Activated T-cell treated with anti-CD3 and anti-CD28 coated beads, Interleukin-2, amount 50 U/mL, for 4 hours (primary cell): Measurements from ENCODE around the gene TMA7B. TPM values are rescaled to one million over a fixed set of nuclear protein-coding genes. Genes with fewer than 3 reads are reported as not detected.
"Not testable (repeated sequence)": the region's sequence is repeated elsewhere in the genome, so short reads cannot be mapped to it uniquely, and the experiment has no call there.

Experiments used
- ATAC-seq, 2 donors: fragments of 200-7000 bp; cut with Tn5 transposase; one replicate each; pipeline ENCODE4 v1.10.0; 2021
- DNase-seq: peaks from one replicate; pipeline ENCODE4 v3.0.0-alpha.2; 2020
- H3K27me3 Mint-ChIP-seq: one replicate; pipeline ENCODE4 v1.8.0; 2021; ENCODE audit warnings: low read depth, mixed read lengths
- H3K36me3 Mint-ChIP-seq: one replicate; pipeline ENCODE4 v1.8.0; 2022; ENCODE audit warnings: mixed read lengths; ENCODE audit not compliant: insufficient read depth
- H3K4me1 Mint-ChIP-seq: one replicate; pipeline ENCODE4 v1.8.0; 2021; ENCODE audit warnings: low read depth, mixed read lengths
- H3K4me3 Mint-ChIP-seq: one replicate; pipeline ENCODE4 v1.8.0; 2021; ENCODE audit warnings: mild to moderate bottlenecking, moderate library complexity, mixed read lengths
- H3K9me3 Mint-ChIP-seq: one replicate; pipeline ENCODE4 v1.8.0; 2021; ENCODE audit warnings: mixed read lengths
- total RNA-seq, 3 donors: library from RNA; stranded (reverse); gene quantifications; one replicate each; pipeline ENCODE4 v1.2.1, GENCODE V29; 2021

The TMA7B gene
- total RNA-seq, 3 donors from 2014 or later, result 0.61 to 0.92 (median 0.76) TPM

DNA sequence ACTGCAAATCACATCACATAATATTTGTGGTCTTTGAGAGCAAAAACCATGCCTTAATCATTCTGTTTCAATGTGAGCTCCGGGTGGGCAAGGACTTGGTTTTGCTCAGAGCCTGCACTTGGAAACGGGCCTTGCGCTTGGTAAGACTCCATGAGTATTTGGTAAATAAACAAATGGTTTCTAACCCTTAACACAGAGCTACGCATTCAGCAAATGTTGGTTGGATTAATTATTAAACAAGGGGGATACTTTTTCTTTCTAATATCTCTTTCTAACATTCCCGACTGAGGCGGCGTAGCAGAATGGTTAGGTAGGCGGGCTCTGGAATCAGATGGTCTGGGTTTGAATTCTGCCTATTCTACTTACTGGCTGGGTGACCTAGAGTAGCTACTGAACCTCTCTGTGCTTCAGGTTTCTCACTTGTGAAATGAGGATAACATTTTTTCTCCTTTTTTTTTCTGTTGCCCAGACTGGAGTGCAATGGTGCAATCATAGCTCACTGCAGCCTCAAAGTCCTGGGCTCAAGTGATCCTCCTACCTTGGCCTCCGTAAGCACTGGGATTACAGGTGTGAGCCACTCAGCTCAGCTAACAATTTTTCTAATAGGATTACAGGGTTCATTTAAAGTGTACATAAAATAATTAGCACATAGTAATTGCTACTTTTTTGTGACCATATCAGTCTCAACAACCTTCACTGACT, 31.1 kb downstream of the TMA7B start:
- Mint-ChIP-seq H3K4me3 (no peak overlapping the region), H3K27me3 (peaks cover 27% of the 10 kb centered on the region), H3K9me3 (no peaks in the 10 kb centered on the region), H3K36me3 (no peaks in the 10 kb centered on the region), H3K4me1 (peaks cover 8% of the 10 kb centered on the region)
- DNase-seq, result no peak
- no peak for ATAC-seq

DNA sequence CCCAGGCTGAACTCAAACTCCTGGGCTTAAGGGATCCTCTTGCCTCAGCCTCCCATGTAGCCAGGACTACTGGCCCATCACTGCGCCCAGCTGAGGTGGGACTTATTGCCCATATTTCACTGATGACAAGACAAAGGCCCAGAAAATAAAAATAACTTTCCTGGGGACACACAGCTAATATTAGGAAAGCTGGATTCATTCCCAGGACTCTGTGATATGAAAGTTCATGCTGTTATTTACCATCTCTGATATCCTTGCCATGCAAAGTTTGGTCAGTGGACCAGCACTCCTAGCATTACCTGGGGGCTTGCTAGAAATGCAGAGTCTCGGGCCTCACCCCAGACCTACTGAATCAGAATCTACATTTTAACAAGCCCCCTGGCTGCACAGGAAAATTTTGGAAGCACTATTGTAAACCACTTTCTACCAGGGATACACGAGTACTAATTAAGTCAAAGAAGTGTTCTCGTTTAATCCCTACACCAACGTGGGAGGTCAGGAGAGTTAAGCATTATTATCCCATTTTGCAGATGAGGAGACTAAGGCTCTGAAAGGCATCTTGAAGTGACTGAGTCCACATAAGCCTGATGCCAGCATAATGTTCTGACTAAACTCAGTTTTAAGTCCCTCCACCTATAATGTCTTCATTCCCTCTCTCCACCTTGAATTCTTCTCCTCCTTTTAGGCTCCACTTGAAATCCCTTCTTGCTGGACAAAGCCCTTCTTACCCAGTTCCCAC, 32.1 kb downstream of the TMA7B start:
- no peaks in the 10 kb centered on the region for H3K36me3 Mint-ChIP-seq
- peaks cover 31% of the 10 kb centered on the region for H3K27me3 Mint-ChIP-seq
- ATAC-seq (no peak), DNase-seq (no peak)
- H3K9me3 Mint-ChIP-seq, result no peaks in the 10 kb centered on the region
- H3K4me3 Mint-ChIP-seq, result no peak overlapping the region
- H3K4me1 Mint-ChIP-seq, result peaks cover 8% of the 10 kb centered on the region

DNA sequence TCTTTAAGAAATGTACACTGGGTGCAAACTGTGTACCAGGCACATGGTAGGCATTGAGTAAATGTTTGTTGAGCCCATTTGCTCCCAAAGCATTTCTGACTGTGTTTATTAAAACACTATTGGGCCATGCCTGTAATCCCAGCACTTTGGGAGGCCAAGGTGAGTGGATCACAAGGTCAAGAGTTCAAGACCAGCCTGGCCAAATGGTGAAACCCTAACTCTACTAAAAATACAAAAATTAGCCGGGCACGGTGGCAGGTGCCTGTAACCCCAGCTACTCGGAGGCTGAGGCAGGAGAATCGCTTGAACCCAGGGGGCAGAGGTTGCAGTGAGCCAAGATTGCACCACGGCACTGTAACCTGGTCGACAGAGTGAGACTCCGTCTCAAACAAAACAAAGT, 32.7 kb downstream of the TMA7B start:
- H3K4me3 Mint-ChIP-seq, H3K9me3 Mint-ChIP-seq, H3K36me3 Mint-ChIP-seq, DNase-seq, H3K4me1 Mint-ChIP-seq, ATAC-seq: not testable (repeated sequence)
- H3K27me3 Mint-ChIP-seq, result peaks cover 34% of the 10 kb centered on the region

DNA sequence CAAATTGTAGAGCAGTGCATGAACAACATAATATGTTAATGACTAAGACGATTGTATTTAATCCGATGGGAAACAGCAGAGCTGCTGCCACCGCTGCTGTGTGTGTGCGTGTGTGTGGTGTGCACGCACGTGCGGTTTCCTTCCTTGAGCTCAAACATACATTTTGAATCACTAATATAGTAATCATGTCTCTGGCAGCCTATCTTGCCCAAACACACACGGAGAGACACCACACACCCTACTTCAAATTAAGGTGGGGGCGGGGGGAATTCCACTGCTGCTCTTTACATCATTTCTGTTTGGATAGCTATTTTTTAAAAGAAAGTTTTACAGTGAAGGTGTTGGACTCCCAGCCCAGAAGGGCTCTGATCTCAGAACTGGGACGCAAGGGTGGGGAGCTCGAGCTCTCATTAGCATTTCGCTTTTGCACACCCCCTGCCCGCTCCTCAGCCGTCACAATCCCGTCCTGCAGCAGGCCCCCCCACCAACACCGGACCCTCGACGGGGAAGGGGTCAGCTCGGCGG, 33.9 kb downstream of the TMA7B start:
- H3K4me1 Mint-ChIP-seq, result peaks cover 8% of the 10 kb centered on the region
- ATAC-seq, result peak; percentile 84 to 88
- H3K4me3 Mint-ChIP-seq, result peak overlapping the region; percentile 76

DNA sequence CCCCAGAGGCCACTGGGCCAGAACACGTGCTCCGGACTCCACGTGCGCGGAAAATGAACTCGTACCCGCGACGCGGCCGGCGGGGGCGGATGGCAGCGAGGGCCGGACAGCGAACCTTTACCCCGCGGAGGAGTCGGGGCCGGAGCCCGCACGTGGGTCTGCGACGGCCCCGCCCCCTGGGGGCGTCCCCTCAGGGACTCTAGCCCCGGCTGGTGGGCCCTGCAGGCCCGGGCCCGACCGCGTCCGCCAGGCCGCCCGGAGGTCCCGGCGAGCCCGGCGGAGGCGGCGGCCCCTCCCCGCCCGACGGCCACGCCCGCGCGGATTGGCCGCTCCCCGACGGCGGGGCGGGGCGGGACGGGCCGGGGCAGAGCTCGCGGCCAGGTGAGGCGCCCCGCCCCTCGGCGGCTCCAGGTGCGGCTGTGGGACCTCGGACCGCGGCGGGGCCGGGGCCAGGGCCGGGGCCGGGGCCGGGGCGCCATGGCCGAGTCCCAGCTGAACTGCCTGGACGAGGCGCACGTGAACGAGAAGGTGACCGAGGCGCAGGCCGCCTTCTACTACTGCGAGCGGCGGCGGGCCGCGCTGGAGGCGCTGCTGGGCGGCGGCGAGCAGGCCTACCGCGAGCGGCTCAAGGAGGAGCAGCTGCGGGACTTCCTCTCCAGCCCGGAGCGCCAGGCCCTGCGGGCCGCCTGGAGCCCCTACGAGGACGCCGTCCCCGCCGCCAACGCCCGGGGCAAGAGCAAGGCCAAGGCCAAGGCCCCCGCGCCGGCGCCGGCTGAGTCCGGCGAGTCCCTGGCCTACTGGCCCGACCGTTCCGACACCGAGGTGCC, 34.6 kb downstream of the TMA7B start, which contains the start of gene FAM83F:
Gene FAM83F, plus strand, starts transcription at position 389 of the 827 bp plus-strand sequence. Its CDS starts 89 bp downstream, at position 478.
- peaks cover 8% of the 10 kb centered on the region for H3K4me1 Mint-ChIP-seq
- H3K36me3 Mint-ChIP-seq, result no peaks in the 10 kb centered on the region
- peak; percentile 67 to 69 for ATAC-seq
- peak within 1 kb of the TSS; percentile 76 for H3K4me3 Mint-ChIP-seq
- no peak for DNase-seq
- H3K27me3 Mint-ChIP-seq, result peaks cover 34% of the 10 kb centered on the region
- no peaks in the 10 kb centered on the region for H3K9me3 Mint-ChIP-seq

More for the DNA sequence above, 33.9 kb downstream of the TMA7B start:
- no peaks in the 10 kb centered on the region for H3K36me3 Mint-ChIP-seq
- H3K27me3 Mint-ChIP-seq, result peaks cover 34% of the 10 kb centered on the region
- no peaks in the 10 kb centered on the region for H3K9me3 Mint-ChIP-seq
- peak; percentile 62 for DNase-seq

DNA sequence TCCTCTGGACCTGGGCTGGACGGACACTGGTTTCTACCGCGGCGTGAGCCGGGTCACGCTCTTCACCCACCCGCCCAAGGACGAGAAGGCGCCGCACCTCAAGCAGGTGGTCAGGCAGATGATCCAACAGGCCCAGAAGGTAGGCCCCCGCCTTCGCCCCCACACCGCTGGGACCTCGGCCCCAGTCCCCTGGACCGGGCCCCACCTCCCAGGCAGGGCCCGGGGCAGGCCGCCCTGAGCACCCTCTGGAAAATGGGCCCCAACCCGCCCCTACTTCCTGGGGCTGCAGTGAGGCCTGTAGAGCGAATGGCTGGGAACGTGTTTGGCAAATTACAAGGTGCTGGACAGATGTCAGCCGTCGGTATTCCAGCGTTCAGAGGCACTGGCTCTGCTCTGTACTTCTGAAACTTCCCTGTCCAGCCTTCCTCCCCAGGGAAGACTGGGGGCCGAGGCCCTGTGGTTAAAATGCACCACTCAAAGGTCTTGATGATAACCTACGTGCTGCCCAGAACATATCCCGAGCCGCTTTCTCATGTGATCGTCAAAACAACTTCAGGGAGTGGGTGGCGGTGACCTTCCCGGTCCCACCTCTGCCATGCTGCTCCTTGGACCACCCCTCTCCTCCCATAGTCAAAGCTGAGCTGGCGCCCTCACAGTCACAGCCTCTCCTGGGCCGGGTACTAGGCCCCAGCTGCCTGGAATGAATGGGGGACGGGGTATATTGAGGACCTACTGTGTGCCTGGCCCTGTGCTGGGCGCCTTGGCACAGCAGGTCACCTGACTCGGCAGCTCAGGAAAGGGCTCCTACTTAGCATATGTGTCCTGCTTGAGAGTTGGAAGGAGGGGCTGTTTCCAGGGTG, 35.4 kb downstream of the TMA7B start:
- DNase-seq (no peak), ATAC-seq (no peak)
- Mint-ChIP-seq H3K9me3 (no peaks in the 10 kb centered on the region), H3K4me1 (peaks cover 8% of the 10 kb centered on the region), H3K36me3 (no peaks in the 10 kb centered on the region), H3K4me3 (peak overlapping the region; percentile 21), H3K27me3 (peaks cover 34% of the 10 kb centered on the region)

DNA sequence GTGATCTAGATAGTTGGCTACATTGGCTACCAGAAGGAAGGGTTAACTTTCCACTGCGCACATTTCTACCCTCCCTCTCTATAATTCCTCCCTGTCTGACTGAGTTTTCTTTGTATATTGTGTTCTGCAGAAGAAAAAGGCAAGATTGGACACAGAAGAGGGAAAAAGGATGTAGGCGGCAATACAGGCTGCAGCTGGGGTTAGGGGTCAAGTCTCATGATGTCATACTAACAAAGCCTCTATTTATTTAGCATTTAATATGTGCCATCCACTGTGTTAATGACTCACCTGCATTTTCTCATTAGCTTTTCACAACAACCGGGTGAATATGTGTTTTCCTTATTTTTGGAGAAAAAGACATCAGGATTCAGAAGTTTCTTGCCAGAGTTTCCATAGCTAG, 36.5 kb downstream of the TMA7B start:
- peaks cover 8% of the 10 kb centered on the region for H3K4me1 Mint-ChIP-seq
- ATAC-seq, result no peak
- H3K36me3 Mint-ChIP-seq, result no peaks in the 10 kb centered on the region
- peaks cover 33% of the 10 kb centered on the region for H3K27me3 Mint-ChIP-seq
- no peak overlapping the region for H3K4me3 Mint-ChIP-seq
- H3K9me3 Mint-ChIP-seq, result no peaks in the 10 kb centered on the region
- DNase-seq, result no peak

DNA sequence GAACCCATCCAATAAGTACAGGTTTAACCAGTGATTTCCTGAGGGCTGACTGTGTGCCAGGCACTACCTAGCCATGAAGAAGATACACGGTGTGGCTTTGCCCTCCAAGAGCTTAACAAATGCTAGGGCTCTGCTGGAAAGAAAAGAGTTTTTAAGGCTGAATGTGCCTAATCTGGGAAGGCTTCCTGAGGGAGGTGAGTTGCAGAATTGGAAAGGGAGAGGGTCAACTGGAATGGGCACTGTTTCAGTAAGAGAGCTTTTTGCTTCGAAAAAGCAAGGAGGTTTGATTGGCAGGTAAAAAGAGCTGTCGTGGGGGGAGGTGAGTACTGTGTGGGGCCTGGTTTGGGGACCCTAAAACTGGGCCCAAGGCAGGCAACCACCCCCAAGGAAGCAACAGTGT, 37.2 kb downstream of the TMA7B start:
- ATAC-seq, result no peak
- Mint-ChIP-seq H3K36me3 (no peaks in the 10 kb centered on the region), H3K4me1 (peaks cover 8% of the 10 kb centered on the region), H3K4me3 (no peak overlapping the region), H3K27me3 (peaks cover 30% of the 10 kb centered on the region), H3K9me3 (no peaks in the 10 kb centered on the region)
- DNase-seq, result no peak

DNA sequence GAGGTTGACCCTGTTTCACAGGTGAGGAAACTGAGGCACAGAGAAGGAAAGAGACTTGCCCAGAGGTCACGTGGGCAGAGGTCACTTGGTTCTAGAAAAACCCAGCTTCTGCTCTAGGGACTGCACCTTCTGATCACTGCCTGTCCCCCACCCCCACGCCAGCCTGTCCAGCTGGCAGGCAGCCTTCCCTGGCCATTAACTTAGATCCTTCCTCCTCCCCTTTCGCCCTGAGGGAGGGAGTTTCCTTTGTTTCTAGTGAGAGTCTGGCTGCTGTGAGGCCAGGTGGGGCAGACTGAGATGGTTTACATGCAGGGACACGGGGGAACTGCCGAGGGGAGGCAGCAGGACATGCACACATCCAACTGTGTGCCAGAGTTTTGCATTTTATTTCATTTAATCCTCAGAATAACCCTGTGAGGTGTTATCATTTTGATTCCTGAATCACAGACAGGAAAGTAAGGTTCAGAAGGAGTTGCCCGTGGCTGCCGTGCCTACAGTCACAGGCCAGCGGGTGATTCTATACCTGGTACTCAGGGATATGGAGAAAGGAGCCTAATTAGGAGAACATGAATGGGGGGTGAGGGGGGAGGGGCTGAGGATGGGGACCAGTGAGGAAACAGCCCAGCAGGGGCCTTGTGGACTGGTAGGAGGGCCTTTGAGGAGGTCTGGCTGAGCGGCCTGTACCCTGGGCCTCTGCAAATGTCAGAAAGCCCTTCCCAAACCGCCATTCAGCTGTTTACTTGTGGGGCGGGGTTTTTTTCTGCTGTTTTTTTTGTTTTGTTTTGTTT, 37.9 kb downstream of the TMA7B start:
- no peaks in the 10 kb centered on the region for H3K36me3 Mint-ChIP-seq
- no peak overlapping the region for H3K4me3 Mint-ChIP-seq
- peaks cover 27% of the 10 kb centered on the region for H3K27me3 Mint-ChIP-seq
- H3K9me3 Mint-ChIP-seq, result no peaks in the 10 kb centered on the region
- no peak for ATAC-seq
- H3K4me1 Mint-ChIP-seq, result peaks cover 8% of the 10 kb centered on the region
- DNase-seq, result no peak

DNA sequence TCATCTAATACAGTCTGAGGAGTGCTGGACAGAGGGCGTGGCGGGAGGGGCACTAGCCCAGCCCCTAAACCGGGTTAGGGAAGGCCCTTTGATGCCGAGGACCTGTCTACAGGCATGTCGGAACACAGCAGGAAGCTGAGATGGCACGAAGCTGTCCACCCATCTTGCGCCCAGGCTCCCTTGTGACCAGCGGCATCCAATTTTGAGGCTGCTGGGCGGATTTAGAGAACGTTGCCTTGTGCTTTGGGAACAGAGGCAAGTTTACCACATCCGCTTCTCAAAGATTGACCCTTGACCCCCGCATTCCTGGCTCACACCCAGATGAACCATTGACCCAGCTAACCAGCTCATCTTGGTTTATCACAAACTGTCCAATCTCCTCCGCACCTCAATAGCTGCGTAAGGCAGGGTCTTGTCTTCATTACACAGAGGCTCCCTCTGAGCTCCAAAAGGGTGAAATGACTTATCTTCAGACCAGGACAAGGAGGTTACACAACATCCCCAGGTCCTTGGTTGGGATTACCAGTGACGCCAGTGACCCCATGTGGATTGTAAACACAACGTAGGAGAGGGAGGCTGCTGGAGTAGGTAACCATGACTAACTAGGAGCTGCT, 39.1 kb downstream of the TMA7B start:
- H3K9me3 Mint-ChIP-seq, result no peaks in the 10 kb centered on the region
- no peaks in the 10 kb centered on the region for H3K36me3 Mint-ChIP-seq
- DNase-seq, result no peak
- peaks cover under 1% of the 10 kb centered on the region for H3K4me1 Mint-ChIP-seq
- no peak overlapping the region for H3K4me3 Mint-ChIP-seq
- peaks cover 19% of the 10 kb centered on the region for H3K27me3 Mint-ChIP-seq
- no peak for ATAC-seq

DNA sequence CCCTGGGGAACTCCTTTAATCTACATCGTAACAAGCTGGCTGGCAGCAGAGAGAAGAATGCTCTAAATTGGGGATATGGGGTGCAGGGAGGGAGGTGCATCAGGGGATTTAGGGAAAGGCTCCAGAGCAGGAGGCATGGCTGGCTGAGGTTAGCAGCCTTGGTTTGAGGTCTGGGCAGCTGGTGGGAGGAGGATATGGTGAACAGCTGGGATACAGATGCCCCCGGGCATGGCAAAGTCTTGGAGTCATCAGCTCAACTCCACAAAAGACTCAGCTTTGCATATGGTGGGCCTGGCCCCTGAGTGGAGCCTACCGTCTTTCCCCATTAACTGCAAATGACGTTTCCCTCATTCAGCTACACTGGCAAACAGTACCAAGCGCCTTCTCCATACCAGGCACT, 40.0 kb downstream of the TMA7B start:
- no peak for ATAC-seq
- H3K4me3 Mint-ChIP-seq, result no peak overlapping the region
- H3K9me3 Mint-ChIP-seq, result no peaks in the 10 kb centered on the region
- H3K4me1 Mint-ChIP-seq, result no peaks in the 10 kb centered on the region
- peaks cover 18% of the 10 kb centered on the region for H3K27me3 Mint-ChIP-seq
- no peaks in the 10 kb centered on the region for H3K36me3 Mint-ChIP-seq
- no peak for DNase-seq

DNA sequence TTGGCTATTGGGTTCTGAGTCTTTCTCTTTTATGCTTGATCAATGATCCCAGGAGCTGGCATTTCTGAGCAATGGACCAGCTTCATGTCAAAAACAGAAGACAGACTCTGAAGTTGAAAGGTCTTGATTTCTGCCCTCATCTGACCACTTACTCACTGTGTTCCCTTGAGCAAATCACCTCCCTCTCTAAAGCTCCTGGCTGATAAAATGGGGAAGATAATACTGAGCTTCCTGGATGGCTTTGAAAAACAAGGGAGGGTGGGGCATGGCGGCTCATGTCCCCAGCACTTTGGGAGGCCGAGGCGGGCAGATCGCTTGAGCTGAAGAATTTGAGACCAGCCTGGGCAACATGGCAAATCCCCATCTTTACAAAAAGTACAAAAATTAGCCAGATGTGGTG, 40.9 kb downstream of the TMA7B start:
- H3K36me3 Mint-ChIP-seq, result no peaks in the 10 kb centered on the region
- no peak overlapping the region for H3K4me3 Mint-ChIP-seq
- no peaks in the 10 kb centered on the region for H3K9me3 Mint-ChIP-seq
- ATAC-seq (no peak), DNase-seq (no peak)
- H3K27me3 Mint-ChIP-seq, result peaks cover 13% of the 10 kb centered on the region
- H3K4me1 Mint-ChIP-seq, result no peaks in the 10 kb centered on the region
